ENCODE measurements around the gene TRIAP1. TPM values are rescaled to one million over a fixed set of nuclear protein-coding genes. Genes with fewer than 3 reads are reported as not detected.

Gene TRIAP1
- polyA plus RNA-seq, 1 of the 3 experiments (the other 2 are of a cell fraction), result 34.1 TPM

GRCh38 chr12:120417917-120418580 is 28.1 kb downstream of the TRIAP1 start:
- no peak overlapping the region for H3K27ac ChIP-seq (ENCODE audit: low read depth in 2 of 2, low read length in 1 of 2)
- POLR2A ChIA-PET, result no interaction called here

GRCh38 chr12:120416490-120417216 is 29.5 kb downstream of the TRIAP1 start:
- TF ChIP-seq CHD2 (IDR thresholded peaks at IDR 0.05; ENCODE audit: low read length, partially characterized antibody), result no peak
- TF ChIP-seq MEF2A (IDR thresholded peaks at IDR 0.05; ENCODE audit: borderline replicate concordance, low read depth), result no peak
- TF ChIP-seq EZH2phosphoT487 (IDR thresholded peaks at IDR 0.05; ENCODE audit: borderline replicate concordance, low read depth), result no peak
- no peak for TF ChIP-seq SMC3 (IDR thresholded peaks at IDR 0.05; ENCODE audit: low read depth, low read length)
- TF ChIP-seq YY1 (IDR thresholded peaks at IDR 0.05; ENCODE audit: low read depth), result no peak
- TF ChIP-seq FOSL2 (IDR thresholded peaks at IDR 0.05; ENCODE audit: borderline replicate concordance, low read depth), result no peak
- TF ChIP-seq REST (IDR thresholded peaks at IDR 0.05; ENCODE audit: low read depth, low read length), result no peak
- no peak for TF ChIP-seq EP300 (IDR thresholded peaks at IDR 0.05; ENCODE audit: borderline replicate concordance in 1 of 2, low read depth in 1 of 2, low read length in 1 of 2)
- no peak for TF ChIP-seq GATA2 (CRISPR knock-in tag; IDR thresholded peaks at IDR 0.05)
- TF ChIP-seq GABPA (IDR thresholded peaks at IDR 0.05; ENCODE audit: low read depth), result no peak
- no peak for TF ChIP-seq FOXM1 (IDR thresholded peaks at IDR 0.05; ENCODE audit: low read depth)
- no peak for TF ChIP-seq SIN3A (IDR thresholded peaks at IDR 0.05; ENCODE audit: borderline replicate concordance, low read depth, low read length)

More at GRCh38 chr12:120417917-120418580, 28.1 kb downstream of the TRIAP1 start:
- no peaks in the 10 kb centered on the region for H4K20me1 ChIP-seq (ENCODE audit: insufficient read depth)
- no peak overlapping the region for H2AFZ ChIP-seq (ENCODE audit: low read depth)
- H3K27me3 ChIP-seq (ENCODE audit: insufficient read depth), result no peaks in the 10 kb centered on the region; the same call in 1 of the 2 replicates
- no peaks in the 10 kb centered on the region for H3K4me1 ChIP-seq (ENCODE audit: control insufficient read depth in 1 of 2, insufficient read depth in 2 of 2, low read depth in 1 of 2, low read length in 1 of 2)
- no peaks in the 10 kb centered on the region for H3F3A ChIP-seq (replicated peaks; ENCODE audit: insufficient read depth)
- H3K9me2 ChIP-seq, result no peaks in the 10 kb centered on the region
- no peak overlapping the region for H3K4me2 ChIP-seq
- no peaks in the 10 kb centered on the region for H3K79me2 ChIP-seq (ENCODE audit: insufficient read depth)
- DNase-seq, result no peak
- CTCF ChIA-PET, result interaction anchor here (0.9 to 8.6 kb wide), 4 partner anchors 12 to 64 kb away, joined by 3 to 61 read pairs (median 3); no protein-coding TSS in a partner anchor
- no peak overlapping the region for H3K9ac ChIP-seq
- no peaks in the 10 kb centered on the region for H3K36me3 ChIP-seq (replicated peaks in 1 of 2; ENCODE audit: control insufficient read depth in 1 of 2, insufficient read depth in 2 of 2, low read length in 1 of 2)
- 92% methylated on average over 4 of the region's 4 CpGs for WGBS (ENCODE audit: low lambda C conversion rate)
- TF ChIP-seq RFX5 (IDR thresholded peaks at IDR 0.05; ENCODE audit: low read length), result no peak
- TF ChIP-seq ELF1 (IDR thresholded peaks at IDR 0.05), result no peak
- TF ChIP-seq CTCF (IDR thresholded peaks at IDR 0.05), result no peak
- TF ChIP-seq RCOR1 (IDR thresholded peaks at IDR 0.05; ENCODE audit: low read length), result no peak
- no peak for TF ChIP-seq RAD21 (IDR thresholded peaks at IDR 0.05; ENCODE audit: low read length)
- no peak for TF ChIP-seq NFIC (IDR thresholded peaks at IDR 0.05; ENCODE audit: borderline replicate concordance)
- H3K4me3 ChIP-seq (ENCODE audit: low read depth in 2 of 2, low read length in 1 of 2), result no peak overlapping the region
- H3K9me3 ChIP-seq, result no peaks in the 10 kb centered on the region

More at GRCh38 chr12:120416490-120417216, 29.5 kb downstream of the TRIAP1 start:
- Histone ChIP-seq H3K9me3 (no peaks in the 10 kb centered on the region), H3K4me2 (no peak overlapping the region), H3K9ac (no peak overlapping the region), H3K4me3 (ENCODE audit: low read depth in 2 of 2, low read length in 1 of 2) (no peak overlapping the region), H3K27ac (ENCODE audit: low read depth in 2 of 2, low read length in 1 of 2) (no peak overlapping the region), H3K36me3 (replicated peaks in 1 of 2; ENCODE audit: control insufficient read depth in 1 of 2, insufficient read depth in 2 of 2, low read length in 1 of 2) (no peaks in the 10 kb centered on the region), H2AFZ (ENCODE audit: low read depth) (no peak overlapping the region), H4K20me1 (ENCODE audit: insufficient read depth) (no peaks in the 10 kb centered on the region), H3K79me2 (ENCODE audit: insufficient read depth) (no peaks in the 10 kb centered on the region), H3K27me3 (ENCODE audit: insufficient read depth) (no peaks in the 10 kb centered on the region; the same call in 1 of the 2 replicates), H3K4me1 (ENCODE audit: control insufficient read depth in 1 of 2, insufficient read depth in 2 of 2, low read depth in 1 of 2, low read length in 1 of 2) (no peaks in the 10 kb centered on the region), H3K9me2 (no peaks in the 10 kb centered on the region), H3F3A (replicated peaks; ENCODE audit: insufficient read depth) (no peaks in the 10 kb centered on the region)
- no peak for DNase-seq
- POLR2A ChIA-PET, result no interaction called here
- 79% methylated on average over 7 of the region's 7 CpGs for WGBS (ENCODE audit: low lambda C conversion rate)
- CTCF ChIA-PET, result interaction anchor here (0.9 to 8.6 kb wide), 3 partner anchors 12 to 60 kb away, joined by 3 to 61 read pairs (median 3); no protein-coding TSS in a partner anchor
